ENCODE data around the gene RNU7-1.

RNU7-1 gene

GRCh38 chr12:6919588-6919987 lies 24.0 kb upstream of the RNU7-1 start:
- DNase-seq, result no peak

GRCh38 chr12:6921539-6921938 lies 22.1 kb upstream of the RNU7-1 start:
- no peak for DNase-seq

GRCh38 chr12:6921996-6922946 lies 21.3 kb upstream of the RNU7-1 start:
- DNase-seq, result no peak

GRCh38 chr12:6923003-6923732 lies 20.4 kb upstream of the RNU7-1 start:
- DNase-seq, result no peak

- no peak for DNase-seq
Observed at GRCh38 chr12:6923851-6924250, 19.8 kb upstream of the RNU7-1 start.

GRCh38 chr12:6925239-6925539 lies 18.4 kb upstream of the RNU7-1 start:
- no peak for DNase-seq

- DNase-seq, result no peak
Observed at GRCh38 chr12:6925540-6926279, 17.9 kb upstream of the RNU7-1 start.

GRCh38 chr12:6927379-6928021 lies 16.1 kb upstream of the RNU7-1 start, which contains the start of gene ATN1:
Gene ATN1, plus strand, starts transcription at chr12:6927959. Its CDS starts 6,043 bp downstream, at chr12:6934002.
- peak; percentile 56 for DNase-seq

- DNase-seq, result no peak
Observed at GRCh38 chr12:6928022-6928702, 15.5 kb upstream of the RNU7-1 start.

GRCh38 chr12:6928703-6929407 lies 14.8 kb upstream of the RNU7-1 start:
- no peak for DNase-seq

GRCh38 chr12:6929466-6930452 lies 13.9 kb upstream of the RNU7-1 start:
- no peak for DNase-seq

GRCh38 chr12:6932766-6933165 lies 10.8 kb upstream of the RNU7-1 start:
- DNase-seq, result no peak

- no peak for DNase-seq
Observed at GRCh38 chr12:6934110-6934509, 9.5 kb upstream of the RNU7-1 start.

- no peak for DNase-seq
Observed at GRCh38 chr12:6935371-6936193, 8.0 kb upstream of the RNU7-1 start.

- no peak for DNase-seq
Observed at GRCh38 chr12:6936194-6936635, 7.4 kb upstream of the RNU7-1 start.

- DNase-seq, result peak; percentile 64
Observed at GRCh38 chr12:6936636-6937480, 6.8 kb upstream of the RNU7-1 start.

- peak; percentile 93 for DNase-seq
Observed at GRCh38 chr12:6937481-6938352, 5.9 kb upstream of the RNU7-1 start.
